ENCODE data around the gene CCDC137.

CCDC137 gene

DNA sequence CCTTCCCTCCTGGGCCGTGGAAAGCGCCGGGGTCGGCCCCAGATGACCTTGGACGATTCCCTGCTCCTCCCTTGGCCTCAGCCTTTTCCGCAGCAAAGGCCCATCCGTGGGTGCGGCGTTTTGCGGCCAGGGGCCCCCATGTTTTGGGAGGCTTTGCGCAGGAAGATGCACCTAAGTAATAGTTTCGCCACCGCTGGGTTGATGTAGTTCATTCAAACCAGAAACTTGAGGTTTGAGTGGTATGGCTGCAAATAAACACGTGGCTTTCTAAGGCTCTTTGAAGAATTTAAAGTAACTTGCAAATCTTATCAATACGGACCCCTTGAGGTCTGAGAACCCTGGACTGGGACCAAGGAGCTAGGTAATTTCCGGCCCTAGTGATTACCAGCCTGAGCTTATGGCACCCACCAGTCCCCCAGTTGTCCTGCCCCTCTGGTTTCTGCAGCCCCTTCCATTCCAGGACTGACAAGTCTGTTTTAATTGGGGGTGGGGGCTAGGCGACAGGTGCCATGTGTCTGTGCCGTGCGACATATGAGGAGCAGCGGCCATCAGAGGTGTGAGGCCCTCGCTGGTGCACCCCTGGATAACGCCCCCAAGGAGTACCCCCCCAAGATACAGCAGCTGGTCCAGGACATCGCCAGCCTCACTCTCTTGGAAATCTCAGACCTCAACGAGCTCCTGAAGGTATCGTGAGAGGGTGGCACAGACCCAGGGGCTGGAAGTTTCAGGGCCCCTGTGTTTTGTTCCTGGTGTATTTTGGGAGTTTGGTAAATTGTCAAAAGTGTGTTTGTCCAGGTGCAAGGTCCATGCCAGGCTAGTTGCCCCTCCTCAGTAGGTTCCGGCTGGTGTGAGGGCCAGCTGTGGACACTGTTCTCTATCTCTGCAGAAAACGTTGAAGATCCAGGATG, 37.5 kb downstream of the CCDC137 start:
- DNase-seq, result no peak

DNA sequence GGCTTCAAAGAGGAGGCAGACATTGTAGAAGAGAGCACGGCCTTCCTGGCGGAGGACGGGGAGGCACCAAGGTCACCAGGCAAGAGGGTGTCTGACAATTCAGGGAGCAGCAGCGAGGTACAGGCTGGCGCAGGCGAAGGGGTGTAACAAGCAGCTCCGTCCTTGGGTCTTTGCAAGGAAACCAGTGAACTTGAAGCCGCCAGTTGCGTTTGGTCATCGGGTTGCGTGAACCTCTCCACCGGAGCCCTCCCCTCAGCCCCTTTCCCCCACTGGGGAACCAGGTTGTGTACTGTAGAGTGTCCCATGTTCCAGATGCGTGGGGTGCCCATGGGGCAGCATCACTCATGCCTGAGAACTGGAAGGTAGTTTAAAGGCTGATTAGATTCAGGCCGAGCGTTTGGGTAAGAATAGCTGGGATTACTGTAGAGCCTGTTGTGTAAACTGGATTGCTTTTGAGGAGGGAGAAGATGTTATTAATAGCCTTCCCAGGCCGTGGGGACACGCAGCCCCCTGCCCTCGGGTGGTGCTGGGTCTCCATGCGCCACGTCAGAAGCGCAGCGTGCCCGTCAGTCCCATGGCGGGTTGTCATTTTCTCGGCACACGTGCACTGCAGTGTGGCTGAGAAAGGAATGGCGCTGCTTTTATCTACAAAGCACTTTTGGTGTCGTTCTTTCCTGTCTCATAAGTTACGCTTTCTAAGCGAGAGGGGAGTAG, 39.1 kb downstream of the CCDC137 start:
- DNase-seq, result no peak

GRCh38 chr17:81706232-81706611, 39.7 kb downstream of the CCDC137 start:
- no peak for DNase-seq

DNA sequence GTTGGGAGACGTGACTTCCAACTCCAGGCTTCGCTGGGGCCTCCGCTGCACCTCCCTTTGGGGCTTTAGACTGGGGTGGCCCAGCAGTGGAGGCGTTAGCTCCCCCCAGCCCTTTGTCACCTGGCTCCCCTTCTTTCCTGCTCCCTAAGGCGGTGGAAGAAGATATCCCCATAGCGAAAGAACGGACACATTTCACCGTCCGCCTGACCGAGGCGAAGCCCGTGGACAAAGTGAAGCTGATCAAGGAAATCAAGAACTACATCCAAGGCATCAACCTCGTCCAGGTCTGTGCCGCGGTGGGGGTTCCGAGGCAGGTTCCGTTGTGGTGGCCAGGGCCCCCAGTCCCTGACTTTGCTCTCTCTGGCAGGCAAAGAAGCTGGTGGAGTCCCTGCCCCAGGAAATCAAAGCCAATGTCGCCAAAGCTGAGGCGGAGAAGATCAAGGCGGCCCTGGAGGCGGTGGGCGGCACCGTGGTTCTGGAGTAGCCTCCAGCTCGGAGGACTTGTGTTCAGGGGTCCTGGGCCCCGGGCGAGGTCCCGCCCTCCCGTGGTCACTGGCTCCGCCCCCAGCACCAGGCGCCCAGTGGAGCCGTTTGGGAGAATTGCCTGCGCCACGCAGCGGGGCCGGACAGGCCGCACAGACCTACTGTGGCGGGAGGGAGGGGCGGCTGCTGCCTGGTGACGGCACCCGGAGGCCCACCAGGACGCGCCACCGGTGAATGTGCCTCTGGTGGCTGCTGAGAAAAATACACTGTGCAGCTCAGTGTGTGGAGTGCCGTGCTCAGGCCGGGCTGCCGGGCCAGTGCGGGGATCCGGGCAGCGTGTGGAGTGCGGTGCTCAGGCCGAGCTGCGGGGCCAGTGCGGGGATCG, 40.5 kb downstream of the CCDC137 start:
- no peak for DNase-seq

- no peak for DNase-seq
Observed at GRCh38 chr17:81707725-81708646, 41.4 kb downstream of the CCDC137 start.

DNA sequence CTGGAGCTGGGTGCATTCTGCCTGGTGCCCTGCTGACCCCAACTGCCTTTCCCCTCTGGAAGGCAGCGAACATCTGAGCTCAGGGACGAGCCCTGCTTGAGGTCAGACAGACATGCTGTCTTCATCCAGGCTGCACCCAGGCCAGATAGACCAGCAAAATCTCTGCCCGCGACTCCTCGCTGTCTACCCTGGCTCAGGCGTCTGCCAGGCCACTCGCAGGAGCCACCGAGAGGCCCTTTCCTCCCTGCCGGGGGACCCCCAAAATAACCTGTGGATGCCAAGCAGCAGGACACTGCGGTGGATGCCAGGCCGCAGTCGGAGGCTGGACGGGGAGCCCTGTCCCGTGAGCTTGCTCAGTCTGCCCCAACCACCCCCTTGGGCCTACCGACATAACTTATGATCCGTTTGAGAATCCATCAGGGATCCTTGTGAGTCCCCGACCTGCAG, 42.2 kb downstream of the CCDC137 start:
- DNase-seq, result no peak

DNA sequence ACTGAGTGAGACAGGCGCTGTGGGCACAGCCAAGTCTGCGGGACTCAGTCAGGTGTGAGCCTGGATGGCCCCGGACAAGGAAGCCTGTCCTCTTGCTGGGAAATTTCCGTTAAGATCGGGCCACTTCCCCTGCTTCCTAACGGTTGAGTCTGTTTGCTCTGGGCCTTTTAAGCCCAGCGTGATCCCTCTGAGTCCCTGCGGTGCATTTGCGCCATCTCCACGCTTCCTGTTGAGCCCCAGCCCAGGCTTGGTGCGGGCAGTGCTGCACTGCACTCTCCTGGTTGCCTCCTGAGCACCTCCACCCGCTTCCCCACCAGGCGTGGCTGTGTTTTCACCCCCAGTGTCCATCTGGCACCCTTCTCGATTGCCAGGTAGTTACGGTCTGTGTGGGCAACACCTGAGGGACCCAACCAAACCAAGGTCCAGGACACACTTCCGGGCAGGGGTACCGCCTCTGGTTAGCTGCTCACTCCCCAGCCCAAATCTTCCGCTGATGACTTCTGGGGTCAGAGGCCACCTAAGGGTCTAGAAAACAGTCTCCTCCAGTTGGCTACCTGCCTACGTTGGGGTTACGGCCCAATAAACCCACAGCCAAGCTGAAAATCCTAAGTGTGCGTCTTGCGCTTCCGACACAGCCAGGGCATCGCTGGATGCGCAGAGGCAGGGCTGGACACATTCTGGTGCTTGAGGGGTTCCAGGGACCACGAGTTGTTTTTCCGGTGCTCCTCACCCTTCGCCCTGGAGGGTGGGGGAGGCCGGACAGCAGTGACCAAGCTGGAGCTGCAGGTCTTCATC, 44.2 kb downstream of the CCDC137 start:
- no peak for DNase-seq

DNA sequence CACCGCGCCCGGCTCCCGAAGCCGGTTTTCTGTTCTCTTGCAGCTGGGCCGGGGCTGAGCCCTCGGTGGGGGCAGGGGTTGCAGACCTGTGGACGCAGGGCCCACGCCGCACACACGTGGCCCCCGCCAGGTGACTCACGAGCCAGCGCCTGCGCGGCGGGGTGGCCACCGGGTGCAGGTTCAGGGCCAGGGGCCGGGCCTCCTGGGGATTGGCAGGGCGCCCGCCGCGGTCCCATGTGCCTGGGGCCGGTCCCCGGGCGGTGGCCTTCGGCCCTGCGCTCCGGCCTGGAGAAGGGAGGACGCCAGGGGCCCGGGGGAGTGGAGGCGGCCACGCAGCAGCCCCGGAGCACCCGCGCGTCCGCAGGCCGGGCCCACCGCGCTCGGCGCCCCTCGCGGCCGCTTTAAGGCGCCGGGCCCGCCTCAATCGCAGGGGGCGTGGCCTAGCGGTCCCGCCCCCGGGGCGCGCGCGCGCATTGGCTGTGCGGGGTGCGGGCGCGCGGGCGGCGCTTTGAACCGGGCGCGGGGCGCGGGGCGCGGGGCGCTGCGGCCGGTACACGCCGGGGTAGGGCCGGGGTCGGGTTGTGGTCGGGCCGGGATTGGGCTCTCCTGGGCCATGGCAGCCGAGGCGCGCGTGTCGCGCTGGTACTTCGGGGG, 45.4 kb downstream of the CCDC137 start, which contains the start of gene SLC25A10:
SLC25A10 (plus strand) TSS at position 471 of the 654 bp plus-strand sequence; CDS start at position 614, 143 bp downstream.
- peak; percentile 45 for DNase-seq

DNA sequence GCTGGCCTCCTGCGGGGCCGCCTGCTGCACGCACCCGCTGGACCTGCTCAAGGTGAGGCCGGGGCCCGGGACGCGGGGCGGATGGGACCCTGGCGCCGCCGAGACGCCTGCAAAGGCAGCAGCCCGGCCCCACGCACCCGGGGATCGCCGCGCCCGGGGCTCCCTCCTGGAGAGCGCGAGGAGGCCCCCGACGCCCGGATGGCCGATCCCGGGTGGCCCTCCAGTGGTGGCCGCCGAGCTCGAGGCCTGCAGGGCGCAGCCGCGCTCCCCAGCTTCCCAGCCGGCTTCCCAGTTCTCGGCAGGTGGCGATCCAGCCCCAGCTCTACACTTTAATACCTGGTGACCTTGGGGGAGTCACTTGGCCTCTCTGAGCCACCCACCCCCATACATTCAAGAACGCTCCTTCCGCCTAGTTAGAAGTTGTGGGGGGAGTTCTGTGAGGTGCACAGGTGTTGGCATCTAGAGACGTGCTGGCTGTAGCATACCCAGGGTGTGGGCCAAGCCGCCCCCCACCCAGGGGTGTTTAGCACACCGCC, 46.0 kb downstream of the CCDC137 start:
- no peak for DNase-seq

DNA sequence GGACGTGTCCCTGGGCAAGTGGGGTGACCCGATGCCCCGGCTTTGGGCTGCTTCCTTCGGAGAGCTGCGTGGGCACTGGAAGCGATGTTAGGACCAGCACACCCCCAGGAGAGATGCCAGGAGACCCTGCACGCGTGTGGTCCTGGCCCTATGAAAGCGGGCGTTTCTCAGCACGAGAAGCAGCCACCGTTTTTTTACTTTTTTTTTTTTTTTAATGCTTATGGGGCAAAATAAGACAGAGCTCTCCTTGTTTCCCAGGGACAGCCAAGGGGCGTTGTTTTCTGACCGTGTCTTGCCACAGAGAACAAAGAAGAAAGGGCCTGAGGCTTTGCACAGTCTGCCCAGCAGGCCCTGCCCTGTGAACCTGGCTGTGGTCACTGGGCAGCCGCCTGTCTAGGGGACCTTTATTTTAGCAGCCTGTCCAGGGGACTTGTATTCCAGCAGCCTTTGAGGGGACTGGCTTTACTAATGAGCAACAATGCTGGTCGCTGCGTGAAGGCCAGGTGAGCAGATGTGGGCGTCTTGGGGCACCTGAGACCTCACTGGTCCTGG, 46.5 kb downstream of the CCDC137 start:
- no peak for DNase-seq

GRCh38 chr17:81713556-81714411, 47.2 kb downstream of the CCDC137 start:
- DNase-seq, result no peak

DNA sequence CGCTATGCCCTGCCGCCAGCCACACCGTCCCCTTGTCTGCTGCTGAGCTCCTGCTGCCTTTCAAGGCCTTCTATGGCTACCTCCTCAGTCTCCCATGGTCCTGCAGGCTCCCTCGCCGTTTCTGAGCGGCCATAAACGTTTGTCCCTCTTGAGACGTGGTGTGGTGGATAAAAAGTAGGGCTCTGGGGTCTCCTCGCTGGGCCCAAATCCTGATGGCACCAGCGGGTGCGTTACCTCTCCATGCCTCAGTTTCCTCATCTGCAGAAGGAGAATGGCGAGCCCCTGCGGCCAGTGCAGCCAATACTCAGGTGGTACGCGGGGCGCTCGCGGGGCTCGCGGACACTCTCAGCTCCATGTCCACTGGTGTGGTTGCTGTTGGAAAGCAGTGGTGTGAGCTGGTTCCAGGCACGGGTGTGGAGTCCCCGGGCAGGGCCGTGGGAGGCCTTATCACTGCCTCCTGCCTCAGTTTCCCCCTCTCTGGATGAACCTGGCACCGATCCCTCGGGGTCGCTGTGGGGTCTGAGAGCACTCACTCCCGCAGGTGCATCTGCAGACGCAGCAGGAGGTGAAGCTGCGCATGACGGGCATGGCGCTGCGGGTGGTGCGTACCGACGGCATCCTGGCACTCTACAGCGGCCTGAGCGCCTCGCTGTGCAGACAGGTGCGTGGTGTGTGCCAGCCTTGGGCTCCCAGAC, 48.0 kb downstream of the CCDC137 start:
- no peak for DNase-seq

GRCh38 chr17:81715107-81715871, 48.8 kb downstream of the CCDC137 start:
- no peak for DNase-seq

DNA sequence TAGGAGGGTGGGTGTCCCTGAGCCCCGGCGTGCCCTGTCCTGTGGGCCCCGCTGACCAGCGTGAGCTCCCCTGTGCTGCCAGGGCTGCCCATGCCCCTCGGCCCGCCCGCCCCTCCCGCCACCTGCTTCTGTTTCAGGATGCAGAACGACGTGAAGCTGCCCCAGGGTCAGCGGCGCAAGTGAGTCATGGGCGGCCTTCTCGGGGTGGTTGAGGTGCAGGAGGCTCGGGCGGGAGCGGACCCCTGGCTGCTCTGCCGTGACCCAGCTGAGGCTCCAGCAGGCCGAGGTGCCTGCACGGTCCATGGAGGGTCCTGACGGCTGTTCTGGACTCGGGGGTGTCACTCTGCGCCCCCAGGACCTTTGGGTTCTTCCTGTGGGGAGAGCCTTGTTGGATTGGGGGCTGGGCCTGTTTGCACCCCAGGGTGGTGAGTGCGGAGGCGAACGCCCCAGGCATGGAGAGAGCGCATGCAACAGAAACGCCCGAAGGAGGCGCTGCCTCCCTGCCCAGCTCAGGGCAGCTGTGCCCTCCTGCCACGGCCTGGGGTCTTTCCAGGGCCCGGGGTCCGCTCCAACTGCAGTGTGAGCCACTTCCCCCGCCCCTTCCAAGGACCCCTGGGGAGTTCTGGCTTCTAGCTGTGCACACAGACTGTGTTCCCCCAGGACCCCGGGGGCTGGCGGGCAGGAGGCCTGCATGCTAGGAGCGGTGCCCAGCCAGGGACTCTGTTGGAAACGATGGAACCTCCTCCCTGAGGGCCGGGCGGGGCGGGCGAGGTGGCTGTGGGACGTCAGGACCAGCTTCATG, 49.5 kb downstream of the CCDC137 start:
- DNase-seq, result no peak

GRCh38 chr17:81716674-81716996, 50.1 kb downstream of the CCDC137 start:
- no peak for DNase-seq

- no peak for DNase-seq
Observed at GRCh38 chr17:81717049-81717765, 50.7 kb downstream of the CCDC137 start.
